ENCODE measurements around the gene PAQR5. TPM values are rescaled to one million over a fixed set of nuclear protein-coding genes. Genes with fewer than 3 reads are reported as not detected.
A peak's percentile ranks its signal among the peaks of the same experiment; 100 is the strongest.

The PAQR5 gene
- polyA plus RNA-seq, 1 experiment = 2.8 TPM

DNA sequence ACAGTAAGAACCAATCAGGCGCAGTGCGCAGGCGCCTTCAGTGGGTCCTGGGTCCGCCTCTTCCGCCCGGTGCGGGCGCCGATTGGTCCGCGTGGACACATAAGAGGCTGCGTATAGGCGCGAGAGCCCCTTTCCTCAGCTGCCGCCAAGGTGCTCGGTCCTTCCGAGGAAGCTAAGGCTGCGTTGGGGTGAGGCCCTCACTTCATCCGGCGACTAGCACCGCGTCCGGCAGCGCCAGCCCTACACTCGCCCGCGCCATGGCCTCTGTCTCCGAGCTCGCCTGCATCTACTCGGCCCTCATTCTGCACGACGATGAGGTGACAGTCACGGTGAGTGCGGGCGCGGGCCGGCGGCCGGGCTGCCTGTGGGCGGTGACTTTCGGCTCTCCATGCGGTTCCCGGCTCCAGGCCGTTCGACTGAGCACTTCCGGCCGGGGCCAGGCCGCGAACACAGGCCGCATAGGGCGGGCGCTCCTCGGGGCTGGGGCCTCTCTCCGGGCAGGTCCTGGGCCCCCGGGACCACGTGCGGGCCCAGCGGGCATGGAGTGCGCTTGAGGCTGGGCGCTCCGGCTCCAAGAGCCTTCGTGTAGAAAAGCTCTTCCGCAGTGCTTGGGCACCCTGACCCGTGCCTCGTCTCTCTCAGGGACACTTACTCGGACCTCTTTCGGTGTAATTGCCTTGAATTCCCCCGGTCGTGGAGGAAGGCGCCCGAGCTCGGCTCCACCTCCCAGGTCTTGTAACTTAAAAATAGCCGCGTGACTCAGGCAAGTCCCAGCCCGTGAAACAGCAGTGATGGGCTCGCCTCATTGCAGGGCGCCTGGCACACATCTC is 154.2 kb downstream of the PAQR5 start, which contains the start of gene RPLP1:
Gene RPLP1 (plus strand): TSS at position 127 of the 830 bp plus-strand sequence. CDS start 131 bp downstream, at position 258.
- Histone ChIP-seq H3K4me3 (ENCODE audit: low read depth, low read length) (peak within 1 kb of the TSS; percentile 91), H3K27me3 (ENCODE audit: control insufficient read depth, insufficient read depth, low read length) (no peaks in the 10 kb centered on the region), H3K36me3 (ENCODE audit: control insufficient read depth, insufficient read depth, low read length) (peaks cover 6% of the 10 kb centered on the region; the same call in 1 of the 2 replicates)
- ChIA-PET CTCF (interaction anchor here (0.9 to 4.2 kb wide), 8 partner anchors 9 to 893 kb away, joined by 3 to 31 read pairs (median 4); no protein-coding TSS in a partner anchor), POLR2A (interaction anchor here (0.7 to 1.4 kb wide), 3 partner anchors 10 to 38 kb away, joined by 4 to 13 read pairs (median 5); partner anchors contain the start of gene KIF23)
- peak; percentile 61 for DNase-seq (ENCODE audit: low read depth)
- TF ChIP-seq, protein P1, sequence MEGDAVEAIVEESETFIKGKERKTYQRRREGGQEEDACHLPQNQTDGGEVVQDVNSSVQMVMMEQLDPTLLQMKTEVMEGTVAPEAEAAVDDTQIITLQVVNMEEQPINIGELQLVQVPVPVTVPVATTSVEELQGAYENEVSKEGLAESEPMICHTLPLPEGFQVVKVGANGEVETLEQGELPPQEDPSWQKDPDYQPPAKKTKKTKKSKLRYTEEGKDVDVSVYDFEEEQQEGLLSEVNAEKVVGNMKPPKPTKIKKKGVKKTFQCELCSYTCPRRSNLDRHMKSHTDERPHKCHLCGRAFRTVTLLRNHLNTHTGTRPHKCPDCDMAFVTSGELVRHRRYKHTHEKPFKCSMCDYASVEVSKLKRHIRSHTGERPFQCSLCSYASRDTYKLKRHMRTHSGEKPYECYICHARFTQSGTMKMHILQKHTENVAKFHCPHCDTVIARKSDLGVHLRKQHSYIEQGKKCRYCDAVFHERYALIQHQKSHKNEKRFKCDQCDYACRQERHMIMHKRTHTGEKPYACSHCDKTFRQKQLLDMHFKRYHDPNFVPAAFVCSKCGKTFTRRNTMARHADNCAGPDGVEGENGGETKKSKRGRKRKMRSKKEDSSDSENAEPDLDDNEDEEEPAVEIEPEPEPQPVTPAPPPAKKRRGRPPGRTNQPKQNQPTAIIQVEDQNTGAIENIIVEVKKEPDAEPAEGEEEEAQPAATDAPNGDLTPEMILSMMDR (IDR thresholded peaks at IDR 0.05; ENCODE audit: insufficient read depth, low read depth, low read length) = no peak

DNA sequence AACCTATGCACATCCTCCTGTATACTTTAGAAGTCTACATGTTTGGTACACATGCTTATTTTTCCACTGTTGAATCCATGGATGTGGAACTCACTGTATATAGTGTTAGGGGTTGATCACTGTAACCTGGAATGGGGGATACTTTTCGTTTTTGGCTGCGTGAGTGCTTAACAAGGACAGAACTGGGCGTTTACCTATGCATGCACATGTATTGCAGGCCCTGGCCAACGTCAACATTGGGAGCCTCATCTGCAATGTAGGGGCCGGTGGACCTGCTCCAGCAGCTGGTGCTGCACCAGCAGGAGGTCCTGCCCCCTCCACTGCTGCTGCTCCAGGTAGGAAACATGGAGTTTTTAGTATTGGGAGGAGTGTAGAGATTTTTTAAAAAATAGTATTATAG is 156.2 kb downstream of the PAQR5 start:
- Histone ChIP-seq H3K36me3 (ENCODE audit: control insufficient read depth, insufficient read depth, low read length) (peaks cover 6% of the 10 kb centered on the region; the same call in 1 of the 2 replicates), H3K27me3 (ENCODE audit: control insufficient read depth, insufficient read depth, low read length) (no peaks in the 10 kb centered on the region), H3K4me3 (ENCODE audit: low read depth, low read length) (no peak overlapping the region)
- CTCF ChIA-PET = interaction anchor here (4.2 kb wide), 1 partner anchor 7 kb away, joined by 31 read pairs; no protein-coding TSS in a partner anchor
- POLR2A ChIA-PET = no interaction called here
- TF ChIP-seq, protein P1 (IDR thresholded peaks at IDR 0.05; ENCODE audit: insufficient read depth, low read depth, low read length) = no peak
- no peak for DNase-seq (ENCODE audit: low read depth)

DNA sequence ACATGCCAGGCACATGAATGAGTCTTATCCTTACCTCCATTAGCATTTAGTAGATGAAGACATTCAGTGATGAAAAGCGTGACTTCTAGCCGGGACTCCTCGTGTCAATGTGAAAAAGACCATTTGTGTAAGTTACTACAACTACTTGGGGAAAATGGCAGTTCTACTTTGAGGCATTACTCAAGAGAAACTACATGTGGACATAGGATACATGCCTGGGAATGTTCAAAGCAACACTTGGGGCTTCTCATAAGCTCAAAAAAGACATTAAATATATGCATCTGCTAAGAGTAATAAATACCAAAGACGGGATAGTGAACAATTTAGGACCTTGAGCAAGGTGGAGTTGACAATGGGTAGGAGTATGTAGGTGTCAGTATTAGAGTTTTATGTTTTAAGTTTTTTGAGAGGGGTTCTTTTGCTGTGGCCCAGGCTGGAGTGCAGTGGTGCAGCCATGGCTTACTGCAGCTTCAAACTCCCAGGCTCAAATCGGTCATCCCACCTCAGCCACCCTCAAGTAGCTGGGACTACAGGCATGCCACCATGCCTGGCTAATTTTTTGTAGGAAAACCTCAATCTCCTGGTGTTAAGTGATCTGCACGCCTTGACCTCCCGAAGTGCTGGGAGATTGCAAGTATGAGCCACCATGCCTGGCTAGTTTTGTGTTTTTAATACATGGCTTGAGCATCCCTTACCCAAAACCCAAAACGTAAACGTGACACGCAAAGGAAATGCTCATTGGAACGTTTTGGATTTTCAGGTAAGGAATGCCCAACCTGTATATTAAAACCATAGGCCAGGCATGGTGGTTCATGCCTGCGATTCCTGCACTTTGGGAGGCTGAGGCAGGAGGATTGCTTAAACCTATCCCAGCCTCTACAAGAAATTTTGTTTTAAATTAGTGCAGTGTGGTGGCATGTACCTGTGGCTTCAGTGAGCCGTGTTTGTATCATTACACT is 157.8 kb downstream of the PAQR5 start:
- TF ChIP-seq, protein P1 (IDR thresholded peaks at IDR 0.05; ENCODE audit: insufficient read depth, low read depth, low read length) = no peak
- no peak overlapping the region for H3K4me3 ChIP-seq (ENCODE audit: low read depth, low read length)
- ChIA-PET CTCF (interaction anchor here (0.6 to 1.5 kb wide), 2 partner anchors 62 to 1066 kb away, joined by 4 to 6 read pairs; no protein-coding TSS in a partner anchor), POLR2A (interaction anchor here (0.5 to 0.6 kb wide), 2 partner anchors 25 to 1335 kb away, joined by 3 to 5 read pairs; no protein-coding TSS in a partner anchor)
- no peaks in the 10 kb centered on the region for H3K27me3 ChIP-seq (ENCODE audit: control insufficient read depth, insufficient read depth, low read length)
- no peak for DNase-seq (ENCODE audit: low read depth)
- peaks cover 6% of the 10 kb centered on the region; the same call in 1 of the 2 replicates for H3K36me3 ChIP-seq (ENCODE audit: control insufficient read depth, insufficient read depth, low read length)

Other genes starting within 250 kb of the PAQR5 start
- gene GLCE, start 138.3 kb upstream of the PAQR5 start, polyA plus RNA-seq (2011; rRNA removed) = 7.1 and 12.5 TPM in 2 replicates
- gene KIF23, start 115.4 kb downstream of the PAQR5 start, polyA plus RNA-seq (2011; rRNA removed) = 33.9 and 35.2 TPM in 2 replicates
- gene RPLP1, start 153.9 kb downstream of the PAQR5 start, polyA plus RNA-seq (2011; rRNA removed) = 1,124 and 1,191 TPM in 2 replicates

Data from BJ (cell line).